ENCODE measurements around the gene RASSF1.

The RASSF1 gene

GRCh38 chr3:50373146-50374051, 32.8 kb upstream of the RASSF1 start:
- no peaks in the 10 kb centered on the region for H3K9me3 Mint-ChIP-seq
- H3K4me1 Mint-ChIP-seq, result peaks cover 4% of the 10 kb centered on the region
- ATAC-seq (no peak), DNase-seq (no peak)
- no peak overlapping the region for H3K4me3 Mint-ChIP-seq
- no peak overlapping the region for H3K27ac Mint-ChIP-seq
- no peaks in the 10 kb centered on the region for H3K27me3 Mint-ChIP-seq
- no peaks in the 10 kb centered on the region for H3K36me3 Mint-ChIP-seq (ENCODE audit: low read depth)

GRCh38 chr3:50372349-50372748, 31.7 kb upstream of the RASSF1 start:
- no peak overlapping the region for H3K4me3 Mint-ChIP-seq
- no peak overlapping the region for H3K27ac Mint-ChIP-seq
- ATAC-seq (no peak), DNase-seq (no peak)
- no peaks in the 10 kb centered on the region for H3K9me3 Mint-ChIP-seq
- peaks cover 4% of the 10 kb centered on the region for H3K4me1 Mint-ChIP-seq
- no peaks in the 10 kb centered on the region for H3K27me3 Mint-ChIP-seq
- H3K36me3 Mint-ChIP-seq (ENCODE audit: low read depth), result no peaks in the 10 kb centered on the region

- ATAC-seq (no peak), DNase-seq (no peak)
- H3K9me3 Mint-ChIP-seq, result no peaks in the 10 kb centered on the region
- H3K27me3 Mint-ChIP-seq, result no peaks in the 10 kb centered on the region
- H3K27ac Mint-ChIP-seq, result no peak overlapping the region
- no peaks in the 10 kb centered on the region for H3K36me3 Mint-ChIP-seq (ENCODE audit: low read depth)
- H3K4me3 Mint-ChIP-seq, result no peak overlapping the region
- peaks cover 4% of the 10 kb centered on the region for H3K4me1 Mint-ChIP-seq
These were observed 30.6 kb upstream of the RASSF1 start for GRCh38 chr3:50371133-50371685.

GRCh38 chr3:50370594-50370993, 30.0 kb upstream of the RASSF1 start:
- DNase-seq, result no peak
- no peak overlapping the region for H3K27ac Mint-ChIP-seq
- no peak overlapping the region for H3K4me3 Mint-ChIP-seq
- no peaks in the 10 kb centered on the region for H3K36me3 Mint-ChIP-seq (ENCODE audit: low read depth)
- no peaks in the 10 kb centered on the region for H3K27me3 Mint-ChIP-seq
- peaks cover 10% of the 10 kb centered on the region for H3K4me1 Mint-ChIP-seq
- no peak for ATAC-seq
- no peaks in the 10 kb centered on the region for H3K9me3 Mint-ChIP-seq

GRCh38 chr3:50369012-50369670, 28.5 kb upstream of the RASSF1 start:
- peaks cover 14% of the 10 kb centered on the region for H3K4me1 Mint-ChIP-seq
- no peak overlapping the region for H3K27ac Mint-ChIP-seq
- ATAC-seq (no peak), DNase-seq (no peak)
- no peaks in the 10 kb centered on the region for H3K36me3 Mint-ChIP-seq (ENCODE audit: low read depth)
- no peaks in the 10 kb centered on the region for H3K27me3 Mint-ChIP-seq
- no peak overlapping the region for H3K4me3 Mint-ChIP-seq
- H3K9me3 Mint-ChIP-seq, result no peaks in the 10 kb centered on the region

DNA sequence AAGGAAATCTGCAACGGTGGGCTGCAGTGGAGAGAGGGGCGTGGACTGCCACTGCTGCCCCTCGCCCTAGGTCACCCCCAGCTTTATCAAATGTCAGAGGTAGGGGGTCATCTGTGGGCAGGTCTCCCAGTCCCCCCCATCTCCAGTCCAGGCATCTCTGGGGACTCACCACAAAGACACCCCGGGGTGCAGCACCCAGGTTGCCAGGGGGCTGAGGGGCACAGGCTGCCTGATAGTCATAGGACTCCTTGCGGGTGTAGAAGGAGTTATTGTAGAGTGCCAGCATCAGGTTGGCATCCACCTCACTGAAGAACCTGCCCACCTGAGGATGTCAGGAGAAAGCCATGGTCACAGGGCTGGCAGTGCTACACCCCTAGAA, 25.2 kb upstream of the RASSF1 start:
- no peaks in the 10 kb centered on the region for H3K9me3 Mint-ChIP-seq
- H3K27me3 Mint-ChIP-seq, result no peaks in the 10 kb centered on the region
- peak overlapping the region; percentile 73 for H3K4me3 Mint-ChIP-seq
- no peak overlapping the region for H3K27ac Mint-ChIP-seq
- DNase-seq, result no peak
- H3K36me3 Mint-ChIP-seq (ENCODE audit: low read depth), result no peaks in the 10 kb centered on the region
- ATAC-seq, result no peak
- peaks cover 10% of the 10 kb centered on the region for H3K4me1 Mint-ChIP-seq

GRCh38 chr3:50365080-50365841, 24.6 kb upstream of the RASSF1 start:
- Mint-ChIP-seq H3K36me3 (ENCODE audit: low read depth) (no peaks in the 10 kb centered on the region), H3K27ac (no peak overlapping the region), H3K27me3 (no peaks in the 10 kb centered on the region), H3K9me3 (no peaks in the 10 kb centered on the region), H3K4me3 (peak overlapping the region; percentile 73), H3K4me1 (peaks cover 11% of the 10 kb centered on the region)
- DNase-seq (peak; percentile 94), ATAC-seq (peak; percentile 94)

- Mint-ChIP-seq H3K27me3 (no peaks in the 10 kb centered on the region), H3K27ac (no peak overlapping the region), H3K36me3 (ENCODE audit: low read depth) (no peaks in the 10 kb centered on the region), H3K4me1 (peaks cover 17% of the 10 kb centered on the region), H3K9me3 (no peaks in the 10 kb centered on the region), H3K4me3 (peak overlapping the region; percentile 73)
- ATAC-seq (peak; percentile 5), DNase-seq (no peak)
These were observed 24.0 kb upstream of the RASSF1 start for GRCh38 chr3:50364573-50365079.

DNA sequence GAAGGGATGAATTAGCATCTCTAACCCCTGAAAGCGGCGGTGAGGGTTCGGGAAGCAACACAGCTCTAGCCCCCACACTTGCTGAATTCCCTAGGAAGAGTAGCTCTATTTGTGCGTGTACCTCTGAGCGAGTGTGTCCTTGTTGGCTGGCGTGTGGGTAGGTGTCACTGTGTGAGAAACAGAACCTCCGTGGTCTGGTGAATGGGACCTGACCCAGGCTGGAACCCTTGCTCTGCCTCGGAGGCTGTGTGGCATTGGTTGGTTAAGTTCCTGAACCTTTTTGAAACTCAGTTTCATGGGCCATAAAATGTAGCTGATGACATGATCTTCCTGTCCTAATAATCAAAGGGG, 19.1 kb upstream of the RASSF1 start:
- peak overlapping the region; percentile 91 for H3K27ac Mint-ChIP-seq
- no peaks in the 10 kb centered on the region for H3K27me3 Mint-ChIP-seq
- DNase-seq, result no peak
- no peak for ATAC-seq
- peaks cover 38% of the 10 kb centered on the region for H3K4me1 Mint-ChIP-seq
- peak overlapping the region; percentile 95 for H3K4me3 Mint-ChIP-seq
- H3K36me3 Mint-ChIP-seq (ENCODE audit: low read depth), result peaks cover 8% of the 10 kb centered on the region
- no peaks in the 10 kb centered on the region for H3K9me3 Mint-ChIP-seq

DNA sequence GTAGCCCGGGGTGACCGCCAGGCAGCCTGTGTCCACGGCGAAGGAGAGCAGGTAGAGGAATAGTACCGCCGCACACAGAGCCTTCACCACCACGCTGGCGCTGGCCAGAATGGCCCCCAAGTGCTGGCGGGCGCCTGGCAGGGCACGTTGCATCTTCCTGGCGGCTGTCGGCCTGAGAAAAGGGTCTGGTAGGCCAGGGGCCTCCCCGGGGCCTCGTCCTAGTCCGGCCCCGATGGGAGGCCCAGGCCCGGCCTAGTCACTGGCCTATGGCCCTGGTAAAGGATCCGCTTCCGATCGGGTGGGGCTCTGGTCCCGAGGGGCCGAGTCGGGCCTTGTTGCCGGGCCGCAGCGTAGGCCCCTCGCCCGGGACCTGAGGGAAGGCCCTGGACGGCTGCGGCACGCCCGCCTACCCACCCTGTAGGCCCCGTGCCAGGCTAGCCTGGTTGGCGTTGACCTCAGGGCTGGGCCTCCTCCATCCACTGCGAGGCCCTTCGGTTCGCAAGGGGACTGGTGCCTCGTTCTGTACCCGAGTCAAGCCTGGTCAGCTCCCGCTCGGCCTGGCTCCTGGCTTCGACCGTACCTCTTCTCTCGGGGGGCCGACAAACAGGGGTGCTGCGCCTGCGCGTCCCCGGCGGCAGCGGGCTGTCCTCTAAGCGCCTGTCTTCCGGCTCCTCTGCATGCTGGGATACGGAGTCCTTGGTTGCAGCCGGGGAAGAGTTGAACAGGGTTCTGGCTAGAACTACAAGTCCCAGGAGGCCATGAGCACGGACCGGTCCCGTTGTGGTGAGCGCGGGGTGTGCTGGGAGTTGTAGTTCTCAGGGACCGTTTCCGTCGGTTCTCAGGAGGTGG, 18.5 kb upstream of the RASSF1 start, which contains the start of gene TMEM115:
TMEM115 (minus strand) TSS at position 611 of the 849 bp plus-strand sequence; CDS start at position 153, 458 bp downstream.
- H3K27ac Mint-ChIP-seq, result peak within 1 kb of the TSS; percentile 91
- peak; percentile 100 for ATAC-seq

DNA sequence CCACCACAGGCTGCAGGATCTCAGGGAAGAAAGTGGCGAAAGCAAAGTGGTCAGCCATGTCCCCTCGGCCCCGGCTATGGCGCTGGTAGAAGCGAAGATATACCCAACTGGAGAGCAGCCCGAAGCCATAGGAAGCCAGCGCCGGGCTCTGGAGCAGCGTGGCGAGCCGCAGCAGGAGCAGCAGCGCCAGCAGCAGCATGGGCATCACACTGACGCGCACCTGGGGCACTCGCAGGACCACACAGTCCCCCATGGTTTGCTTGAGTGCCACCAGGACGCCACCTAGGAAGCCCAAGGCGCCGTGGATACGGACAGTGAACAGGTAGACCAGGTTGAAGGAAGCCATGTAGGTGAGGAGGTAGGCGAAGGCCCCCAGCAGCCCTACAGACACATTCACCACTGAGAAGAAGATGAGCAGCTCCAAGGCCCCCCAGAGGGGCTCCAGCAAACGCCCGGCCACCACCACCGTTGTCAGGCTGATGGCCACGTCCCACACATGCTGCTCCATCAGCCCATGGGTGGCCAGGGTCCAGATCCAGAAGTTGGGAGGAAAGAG, 17.8 kb upstream of the RASSF1 start:
- ATAC-seq, result no peak
- H3K4me1 Mint-ChIP-seq, result peaks cover 40% of the 10 kb centered on the region

More for the DNA sequence above, 18.5 kb upstream of the RASSF1 start, which contains the start of gene TMEM115:
- H3K27me3 Mint-ChIP-seq, result no peaks in the 10 kb centered on the region
- peak within 1 kb of the TSS; percentile 95 for H3K4me3 Mint-ChIP-seq
- no peaks in the 10 kb centered on the region for H3K9me3 Mint-ChIP-seq
- H3K4me1 Mint-ChIP-seq, result peaks cover 40% of the 10 kb centered on the region
- peaks cover 12% of the 10 kb centered on the region for H3K36me3 Mint-ChIP-seq (ENCODE audit: low read depth)
- peak; percentile 93 for DNase-seq

DNA sequence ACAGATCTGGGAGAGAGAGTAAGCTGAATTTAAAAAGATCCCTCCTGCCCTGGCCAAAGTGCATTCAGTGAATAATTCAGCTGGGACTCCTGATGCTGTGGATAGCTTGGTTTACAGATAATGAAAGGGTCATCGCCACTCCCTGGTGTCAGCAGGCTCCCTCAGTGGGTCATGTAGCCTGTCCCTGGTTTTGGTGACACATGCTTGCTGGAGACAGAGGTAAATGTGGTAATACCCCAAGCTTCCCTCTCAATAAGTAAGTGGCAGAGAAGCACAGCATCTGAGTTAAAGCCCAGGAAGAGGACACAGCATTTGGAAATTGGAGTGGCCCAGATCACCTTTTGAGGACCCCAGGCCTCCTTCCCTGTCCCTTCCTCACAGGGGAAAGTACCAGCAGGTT, 16.8 kb upstream of the RASSF1 start:
- H3K27me3 Mint-ChIP-seq, result no peaks in the 10 kb centered on the region
- DNase-seq (no peak), ATAC-seq (no peak)
- peaks cover 15% of the 10 kb centered on the region for H3K36me3 Mint-ChIP-seq (ENCODE audit: low read depth)
- H3K27ac Mint-ChIP-seq, result peak overlapping the region; percentile 91
- peaks cover 44% of the 10 kb centered on the region for H3K4me1 Mint-ChIP-seq
- peak overlapping the region; percentile 95 for H3K4me3 Mint-ChIP-seq
- H3K9me3 Mint-ChIP-seq, result no peaks in the 10 kb centered on the region

More for the DNA sequence above, 17.8 kb upstream of the RASSF1 start:
- DNase-seq, result no peak
- Mint-ChIP-seq H3K9me3 (no peaks in the 10 kb centered on the region), H3K4me3 (peak overlapping the region; percentile 95), H3K27me3 (no peaks in the 10 kb centered on the region), H3K27ac (peak overlapping the region; percentile 91), H3K36me3 (ENCODE audit: low read depth) (peaks cover 12% of the 10 kb centered on the region)

GRCh38 chr3:50356553-50356952, 15.9 kb upstream of the RASSF1 start:
- peaks cover 48% of the 10 kb centered on the region for H3K4me1 Mint-ChIP-seq
- H3K27me3 Mint-ChIP-seq, result no peaks in the 10 kb centered on the region
- H3K9me3 Mint-ChIP-seq, result no peaks in the 10 kb centered on the region
- DNase-seq (no peak), ATAC-seq (no peak)
- peak overlapping the region; percentile 95 for H3K4me3 Mint-ChIP-seq
- peaks cover 15% of the 10 kb centered on the region for H3K36me3 Mint-ChIP-seq (ENCODE audit: low read depth)
- no peak overlapping the region for H3K27ac Mint-ChIP-seq

Data from activated naive CD8-positive, alpha-beta T cell treated with anti-CD3 and anti-CD28 coated beads, Interleukin-2, amount 50 U/mL, for 24 hours (primary cell).